GM12878 (cell line): Measurements from ENCODE around the gene GNPTG. TPM values are rescaled to one million over a fixed set of nuclear protein-coding genes. Genes with fewer than 3 reads are reported as not detected.

Experiments used
- ATAC-seq: fragments of 200-7000 bp; cut with Tn5 transposase; 3 replicates; pipeline ENCODE4 v1.9.1; 2020; ENCODE audit warnings: mild to moderate bottlenecking, moderate library complexity
- BruUV-seq: library from RNA; stranded (reverse); fragments of 400-500 nt; replicated peaks from 2 replicates; lab custom pipeline; 2021; lab: Mats Ljungman, UMichigan
- CTCF ChIA-PET: fragments of 300-600 bp; sonication (Branson Sonifier 250); formaldehyde crosslinking; extraction: SDS; loops from one replicate; lab custom pipeline; 2021; ENCODE audit warnings: inconsistent platforms; lab: Yijun Ruan, JAX
- POLR2A ChIA-PET: fragments of 350-600 bp; formaldehyde crosslinking; extraction: SDS; loops from one replicate; lab custom pipeline; 2021; ENCODE audit warnings: inconsistent platforms; lab: Charles Lee
- RAD21 ChIA-PET: fragments of 300-600 bp; sonication (Branson Sonifier 250); formaldehyde crosslinking; loops from one replicate; lab custom pipeline; 2023; ENCODE audit warnings: antibody characterized with exemption; ENCODE audit not compliant: unreplicated experiment; lab: Charles Lee
- SMC1A ChIA-PET: fragments of 300-600 bp; sonication (Branson Sonifier 250); formaldehyde crosslinking; loops from one replicate; lab custom pipeline; 2023; ENCODE audit not compliant: unreplicated experiment, uncharacterized antibody; lab: Charles Lee
- DNase-seq: peaks from one replicate; pipeline ENCODE4 v3.0.0-alpha.2; 2011; ENCODE audit warnings: low read depth, low spot score
- FAIRE-seq: peaks from 3 replicates; lab custom pipeline; 2011; peaks lifted over from hg19 to GRCh38; lab: Jason Lieb, UNC
- H2AFZ ChIP-seq: 2 replicates; pipeline ENCODE4 v1.6.0; 2011; ENCODE audit warnings: low read depth, low read length, control low read depth; ENCODE audit not compliant: control insufficient read depth
- H3K27ac ChIP-seq: 2 replicates; pipeline ENCODE4 v1.5.1; 2011; ENCODE audit warnings: control low read depth; ENCODE audit not compliant: control insufficient read depth, insufficient read depth
- H3K27me3 ChIP-seq, 2 experiments: replicated peaks in 1 of 2; 2 replicates each; pipeline versions ENCODE4 v1.6.0 to v1.6.1; 2011; ENCODE audit warnings: low read length in 1 of 2; ENCODE audit not compliant: control insufficient read depth in 2 of 2, insufficient read depth in 2 of 2
- H3K36me3 ChIP-seq, 2 experiments: 2 replicates each; pipeline ENCODE4 v1.5.1; 2011; ENCODE audit warnings: low read length in 1 of 2; ENCODE audit not compliant: control insufficient read depth in 2 of 2, insufficient read depth in 2 of 2
- H3K4me1 ChIP-seq: 2 replicates; pipeline ENCODE4 v1.6.1; 2011; ENCODE audit warnings: mild to moderate bottlenecking, low read length, moderate library complexity, mixed read lengths; ENCODE audit not compliant: control insufficient read depth, insufficient read depth
- H3K4me2 ChIP-seq: 2 replicates; pipeline ENCODE4 v1.6.0; 2011; ENCODE audit warnings: control low read depth; ENCODE audit not compliant: control insufficient read depth, insufficient read depth
- H3K4me3 ChIP-seq: fragments of 200-600 bp; sonication (generic); 2 replicates; pipeline ENCODE4 v1.5.1; 2016
- H3K79me2 ChIP-seq: 2 replicates; pipeline ENCODE4 v1.6.0; 2011; ENCODE audit warnings: low read length; ENCODE audit not compliant: control insufficient read depth, insufficient read depth
- H3K9ac ChIP-seq: 2 replicates; pipeline ENCODE4 v1.8.0; 2011; ENCODE audit warnings: low read length, control low read depth, mixed read lengths; ENCODE audit not compliant: control insufficient read depth, insufficient read depth
- H3K9me3 ChIP-seq: replicated peaks from 3 replicates; pipeline ENCODE4 v1.5.1; 2011; ENCODE audit warnings: mild to moderate bottlenecking, low read length; ENCODE audit not compliant: control insufficient read depth, insufficient read depth
- H4K20me1 ChIP-seq: 2 replicates; pipeline ENCODE4 v1.6.0; 2011; ENCODE audit not compliant: control insufficient read depth, insufficient read depth
- CHD1 ChIP-seq: IDR thresholded peaks from 2 replicates; pipeline ENCODE4 v1.6.1; 2012; ENCODE audit warnings: low read depth, low read length, improper control_type of control experiment
- IKZF1 ChIP-seq: fragments of 450-650 bp; conservative IDR thresholded peaks from 2 replicates; pipeline ENCODE4 v1.6.1; 2017; ENCODE audit warnings: antibody characterized with exemption, mild to moderate bottlenecking
- KLF5 ChIP-seq: fragments of 450-650 bp; IDR thresholded peaks from 2 replicates; pipeline ENCODE4 v1.6.1; 2014; ENCODE audit warnings: mild to moderate bottlenecking; ENCODE audit not compliant: partially characterized antibody
- MTA3 ChIP-seq: IDR thresholded peaks from 2 replicates; pipeline ENCODE4 v1.6.1; 2012; ENCODE audit warnings: low read length, inconsistent platforms, borderline replicate concordance
- PML ChIP-seq: IDR thresholded peaks from 2 replicates; pipeline ENCODE4 v1.6.1; 2012; ENCODE audit warnings: low read length, inconsistent platforms
- STAT1 ChIP-seq: fragments of 450-650 bp; conservative IDR thresholded peaks from 2 replicates; pipeline ENCODE4 v1.6.1; 2014; ENCODE audit warnings: antibody characterized with exemption, mild to moderate bottlenecking
- SUPT20H ChIP-seq: IDR thresholded peaks from 2 replicates; pipeline ENCODE4 v1.6.1; 2011; ENCODE audit warnings: low read depth, mild to moderate bottlenecking, low read length, moderate library complexity, borderline replicate concordance; ENCODE audit not compliant: control insufficient read depth
- TCF12 ChIP-seq: IDR thresholded peaks from 2 replicates; pipeline ENCODE4 v1.6.1; 2011; ENCODE audit warnings: low read depth, mild to moderate bottlenecking, low read length
- TCF3 ChIP-seq: IDR thresholded peaks from 2 replicates; pipeline ENCODE4 v1.6.1; 2012; ENCODE audit warnings: low read depth, mild to moderate bottlenecking, low read length, borderline replicate concordance; ENCODE audit not compliant: insufficient read depth
- ZNF384 ChIP-seq: IDR thresholded peaks from 2 replicates; pipeline ENCODE4 v1.6.1; 2012; ENCODE audit warnings: low read depth, mild to moderate bottlenecking, low read length, improper control_type of control experiment, borderline replicate concordance
- WGBS: methylation state at CpG from one replicate; pipeline ENCODE4 v1.1.6; 2016; ENCODE audit warnings: low lambda C conversion rate; ENCODE audit not compliant: insufficient replicate concordance, insufficient coverage; ENCODE audit errors: missing lambda C conversion rate; 5-methylcytosine and 5-hydroxymethylcytosine counted together
- in situ Hi-C: fragments of 300-500 bp; cut with MboI; formaldehyde crosslinking; loops from 9 replicates; pipeline ENCODE4 v1.14.3; 2018; ENCODE audit warnings: mixed read lengths
- intact Hi-C: fragments of 100-400 bp; cut with micrococcal nuclease; formaldehyde crosslinking; loops from one replicate; pipeline ENCODE4 v1.14.2; 2022; ENCODE audit not compliant: unreplicated experiment
- polyA plus RNA-seq, 11 experiments: library from polyadenylated mRNA; depleted of rRNA in 4 of 11; unstranded in 6 of 11; stranded (reverse) in 5 of 11; fragments of >200 nt; fragmentation: Nextera tagmentation in 4 of 11; fragmentation: Illumina TruSeq in 1 of 11; extraction: Ambion mirVana in 4 of 11; extraction: Trizol in 1 of 11; gene quantifications; 1 replicate in 1 of 11; 2 replicates in 10 of 11; pipeline versions ENCODE4 v1.2.1 to v1.2.3, GENCODE V29; 2011 to 2016; ENCODE audit warnings: inconsistent platforms in 2 of 11, missing spikeins in 2 of 11, low read depth in 1 of 11
- total RNA-seq, 4 experiments: library from RNA; depleted of rRNA in 3 of 4; stranded (reverse); fragments of >200 nt in 3 of 4; fragmentation: Illumina TruSeq in 1 of 4; extraction: Trizol in 1 of 4; gene quantifications; 2 replicates each; pipeline versions ENCODE4 v1.2.1 to v1.2.3, GENCODE V29; 2013 to 2021
- TF ChIP-seq, protein P1 (sequence below): fragments of 450-650 bp; IDR thresholded peaks from 2 replicates; pipeline ENCODE4 v1.6.1; 2016; ENCODE audit warnings: mild to moderate bottlenecking, moderate library complexity, borderline replicate concordance
- TF ChIP-seq, protein P2 (sequence below): fragments of 150-350 bp; IDR thresholded peaks from 2 replicates; pipeline ENCODE4 v1.6.1; 2014; ENCODE audit warnings: mild to moderate bottlenecking, low read depth, low read length
- TF ChIP-seq, protein P3 (sequence below): fragments of 450-650 bp; IDR thresholded peaks from 2 replicates; pipeline ENCODE4 v1.6.1; 2014; ENCODE audit warnings: mild to moderate bottlenecking

Gene GNPTG
- total and polyA plus RNA-seq, 10 of the 15 experiments (the other 5 are each of a cell fraction or from before 2014, with no cell fraction given): 0.80 to 32.6 (median 20.9) TPM

DNA sequence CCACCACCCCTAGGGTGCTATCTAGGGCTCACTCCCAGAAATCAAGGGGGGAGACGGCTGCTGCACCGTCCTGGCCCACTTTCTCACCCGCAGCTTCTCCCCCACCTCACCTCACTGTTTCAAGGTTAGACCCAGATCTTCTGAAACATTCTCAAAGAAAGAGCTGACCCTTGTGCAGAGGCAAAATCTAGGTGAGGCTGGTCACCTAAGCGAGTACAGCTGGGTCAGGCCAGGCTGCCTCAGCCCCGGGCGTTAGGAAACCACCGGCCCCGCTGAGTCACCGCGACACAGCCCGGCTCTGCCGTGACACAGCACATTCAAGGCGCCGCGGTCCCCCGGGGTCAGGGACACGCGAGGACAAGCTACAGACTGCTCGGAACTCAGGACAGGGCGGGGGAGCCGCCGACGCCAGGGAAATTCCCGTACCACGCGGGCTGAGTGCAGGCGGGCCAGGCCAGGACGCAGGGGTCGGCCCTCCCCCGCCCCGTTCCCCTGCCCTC is 27.1 kb downstream of the GNPTG start (continued):
- TF ChIP-seq TCF12: 0 out of 2 replicates have a peak, but pooled peaks have one; percentile 24
- no peak for TF ChIP-seq IKZF1
- no peak for TF ChIP-seq STAT1

DNA sequence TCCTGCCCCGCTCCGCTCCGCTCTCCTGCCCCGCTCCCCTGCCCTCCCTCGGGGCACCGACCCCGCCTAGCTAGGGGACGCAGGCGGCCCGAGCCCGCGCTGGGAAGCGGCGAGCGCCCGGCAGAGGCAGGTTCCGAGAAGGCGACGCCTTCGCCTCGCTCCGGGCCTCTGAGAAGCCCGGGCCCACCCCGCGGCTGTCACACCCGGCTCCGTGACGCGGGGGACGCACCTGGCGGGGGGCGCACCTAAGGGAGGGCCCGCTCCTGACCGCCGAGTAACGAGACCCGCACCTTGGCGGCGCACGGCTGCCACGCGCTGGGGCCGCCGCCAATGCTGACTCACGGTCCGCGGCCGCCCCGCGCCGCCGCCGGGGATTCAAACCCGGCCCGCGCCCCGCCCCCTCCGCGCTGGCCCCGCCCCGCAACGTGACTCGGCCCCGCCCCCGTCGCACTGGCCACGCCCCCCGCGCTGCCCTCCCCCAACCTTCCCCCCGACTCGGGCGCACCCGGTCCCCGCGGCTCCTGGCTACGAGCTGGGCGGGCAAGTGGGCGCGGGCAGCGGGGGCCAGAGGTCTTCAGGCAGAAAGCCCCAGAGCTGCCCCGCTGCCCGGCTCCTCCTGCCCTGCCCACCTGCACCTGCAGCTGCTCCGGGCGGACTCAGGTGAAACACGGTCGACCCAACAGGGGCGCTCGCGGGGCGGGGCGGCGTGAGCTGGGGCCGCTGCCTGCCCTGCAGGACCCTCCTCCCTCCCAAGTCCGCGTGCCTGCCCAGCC is 27.8 kb downstream of the GNPTG start:
- in situ Hi-C loops: no loop called here
- POLR2A ChIA-PET: interaction anchor here (0.5 to 0.9 kb wide), 8 partner anchors 36 to 1503 kb away, joined by 3 to 9 read pairs (median 4); partner anchors contain the start of gene FLYWCH2
- TF ChIP-seq MTA3 (no peak), ZNF384 (no peak), TCF3 (0 out of 2 replicates have a peak, but pooled peaks have one; percentile 25), KLF5 (no peak), CHD1 (no peak), SUPT20H (no peak), PML (no peak)
- TF ChIP-seq, protein P1, sequence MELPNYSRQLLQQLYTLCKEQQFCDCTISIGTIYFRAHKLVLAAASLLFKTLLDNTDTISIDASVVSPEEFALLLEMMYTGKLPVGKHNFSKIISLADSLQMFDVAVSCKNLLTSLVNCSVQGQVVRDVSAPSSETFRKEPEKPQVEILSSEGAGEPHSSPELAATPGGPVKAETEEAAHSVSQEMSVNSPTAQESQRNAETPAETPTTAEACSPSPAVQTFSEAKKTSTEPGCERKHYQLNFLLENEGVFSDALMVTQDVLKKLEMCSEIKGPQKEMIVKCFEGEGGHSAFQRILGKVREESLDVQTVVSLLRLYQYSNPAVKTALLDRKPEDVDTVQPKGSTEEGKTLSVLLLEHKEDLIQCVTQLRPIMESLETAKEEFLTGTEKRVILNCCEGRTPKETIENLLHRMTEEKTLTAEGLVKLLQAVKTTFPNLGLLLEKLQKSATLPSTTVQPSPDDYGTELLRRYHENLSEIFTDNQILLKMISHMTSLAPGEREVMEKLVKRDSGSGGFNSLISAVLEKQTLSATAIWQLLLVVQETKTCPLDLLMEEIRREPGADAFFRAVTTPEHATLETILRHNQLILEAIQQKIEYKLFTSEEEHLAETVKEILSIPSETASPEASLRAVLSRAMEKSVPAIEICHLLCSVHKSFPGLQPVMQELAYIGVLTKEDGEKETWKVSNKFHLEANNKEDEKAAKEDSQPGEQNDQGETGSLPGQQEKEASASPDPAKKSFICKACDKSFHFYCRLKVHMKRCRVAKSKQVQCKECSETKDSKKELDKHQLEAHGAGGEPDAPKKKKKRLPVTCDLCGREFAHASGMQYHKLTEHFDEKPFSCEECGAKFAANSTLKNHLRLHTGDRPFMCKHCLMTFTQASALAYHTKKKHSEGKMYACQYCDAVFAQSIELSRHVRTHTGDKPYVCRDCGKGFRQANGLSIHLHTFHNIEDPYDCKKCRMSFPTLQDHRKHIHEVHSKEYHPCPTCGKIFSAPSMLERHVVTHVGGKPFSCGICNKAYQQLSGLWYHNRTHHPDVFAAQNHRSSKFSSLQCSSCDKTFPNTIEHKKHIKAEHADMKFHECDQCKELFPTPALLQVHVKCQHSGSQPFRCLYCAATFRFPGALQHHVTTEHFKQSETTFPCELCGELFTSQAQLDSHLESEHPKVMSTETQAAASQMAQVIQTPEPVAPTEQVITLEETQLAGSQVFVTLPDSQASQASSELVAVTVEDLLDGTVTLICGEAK: no peak
- TF ChIP-seq, protein P2, sequence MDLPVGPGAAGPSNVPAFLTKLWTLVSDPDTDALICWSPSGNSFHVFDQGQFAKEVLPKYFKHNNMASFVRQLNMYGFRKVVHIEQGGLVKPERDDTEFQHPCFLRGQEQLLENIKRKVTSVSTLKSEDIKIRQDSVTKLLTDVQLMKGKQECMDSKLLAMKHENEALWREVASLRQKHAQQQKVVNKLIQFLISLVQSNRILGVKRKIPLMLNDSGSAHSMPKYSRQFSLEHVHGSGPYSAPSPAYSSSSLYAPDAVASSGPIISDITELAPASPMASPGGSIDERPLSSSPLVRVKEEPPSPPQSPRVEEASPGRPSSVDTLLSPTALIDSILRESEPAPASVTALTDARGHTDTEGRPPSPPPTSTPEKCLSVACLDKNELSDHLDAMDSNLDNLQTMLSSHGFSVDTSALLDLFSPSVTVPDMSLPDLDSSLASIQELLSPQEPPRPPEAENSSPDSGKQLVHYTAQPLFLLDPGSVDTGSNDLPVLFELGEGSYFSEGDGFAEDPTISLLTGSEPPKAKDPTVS: no peak
- TF ChIP-seq, protein P3, sequence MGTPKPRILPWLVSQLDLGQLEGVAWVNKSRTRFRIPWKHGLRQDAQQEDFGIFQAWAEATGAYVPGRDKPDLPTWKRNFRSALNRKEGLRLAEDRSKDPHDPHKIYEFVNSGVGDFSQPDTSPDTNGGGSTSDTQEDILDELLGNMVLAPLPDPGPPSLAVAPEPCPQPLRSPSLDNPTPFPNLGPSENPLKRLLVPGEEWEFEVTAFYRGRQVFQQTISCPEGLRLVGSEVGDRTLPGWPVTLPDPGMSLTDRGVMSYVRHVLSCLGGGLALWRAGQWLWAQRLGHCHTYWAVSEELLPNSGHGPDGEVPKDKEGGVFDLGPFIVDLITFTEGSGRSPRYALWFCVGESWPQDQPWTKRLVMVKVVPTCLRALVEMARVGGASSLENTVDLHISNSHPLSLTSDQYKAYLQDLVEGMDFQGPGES: no peak

More for the DNA sequence above, 27.8 kb downstream of the GNPTG start:
- 2% methylated on average over 45 of the region's 95 CpGs for WGBS
- H3K36me3 ChIP-seq: no peaks in the 10 kb centered on the region; a peak in 2 of 4 replicates
- peaks cover 18% of the 10 kb centered on the region for H3K79me2 ChIP-seq
- CTCF ChIA-PET: interaction anchor here (0.6 to 1.6 kb wide), 6 partner anchors 11 to 43 kb away, joined by 3 to 5 read pairs (median 4); no protein-coding TSS in a partner anchor
- SMC1A ChIA-PET: no interaction called here
- H3K4me2 ChIP-seq: peak overlapping the region; percentile 80
- H3K27ac ChIP-seq: peak overlapping the region; percentile 78
- H3K4me1 ChIP-seq: peaks cover 8% of the 10 kb centered on the region; the same call in 1 of the 2 replicates
- ATAC-seq (peak; percentile 86), FAIRE-seq (no peak), DNase-seq (no peak)
- H4K20me1 ChIP-seq: no peaks in the 10 kb centered on the region
- H3K9me3 ChIP-seq: no peaks in the 10 kb centered on the region
- BruUV-seq: no TSS peak
- intact Hi-C loops: no loop called here
- peak overlapping the region; percentile 73 for H3K4me3 ChIP-seq
- H2AFZ ChIP-seq: peak overlapping the region; percentile 45; the same call in 1 of the 2 replicates
- no peaks in the 10 kb centered on the region for H3K27me3 ChIP-seq
- RAD21 ChIA-PET: no interaction called here
- peak overlapping the region; percentile 81 for H3K9ac ChIP-seq
